GM23338 (cell line): Measurements from ENCODE around the gene PVALEF. TPM values are rescaled to one million over a fixed set of nuclear protein-coding genes. Genes with fewer than 3 reads are reported as not detected.

Experiments
- ATAC-seq: fragments of 200-7000 bp; cut with Tn5 transposase; 3 replicates; pipeline ENCODE4 v1.9.1; 2020
- DNase-seq: peaks from one replicate; pipeline ENCODE4 v3.0.0-alpha.2; 2015; ENCODE audit warnings: low spot score
- H2AFZ ChIP-seq: fragments of 200-600 bp; sonication (generic); 2 replicates; pipeline ENCODE4 v1.8.0; 2016; ENCODE audit warnings: antibody characterized with exemption, mild to moderate bottlenecking, moderate library complexity
- H3F3A ChIP-seq: fragments of 200-600 bp; sonication (generic); replicated peaks from 2 replicates; pipeline ENCODE4 v1.8.0; 2017; ENCODE audit warnings: antibody characterized with exemption, mixed run types, low read depth
- H3K27ac ChIP-seq: fragments of 200-600 bp; sonication (generic); 2 replicates; pipeline ENCODE4 v1.6.1; 2016; ENCODE audit warnings: low read depth
- H3K27me3 ChIP-seq: fragments of 200-600 bp; sonication (generic); 2 replicates; pipeline ENCODE4 v1.8.0; 2016; ENCODE audit warnings: mild to moderate bottlenecking, mixed run types, moderate library complexity; ENCODE audit not compliant: insufficient read depth
- H3K36me3 ChIP-seq: fragments of 200-600 bp; sonication (generic); 2 replicates; pipeline ENCODE4 v1.8.0; 2016; ENCODE audit warnings: mild to moderate bottlenecking; ENCODE audit not compliant: insufficient read depth
- H3K4me1 ChIP-seq: fragments of 200-600 bp; sonication (generic); 2 replicates; pipeline ENCODE4 v1.8.0; 2016; ENCODE audit warnings: mild to moderate bottlenecking, moderate library complexity; ENCODE audit not compliant: insufficient read depth
- H3K4me2 ChIP-seq: fragments of 200-600 bp; sonication (generic); 2 replicates; pipeline ENCODE4 v1.7.1; 2017; ENCODE audit warnings: mixed run types
- H3K4me3 ChIP-seq: fragments of 200-600 bp; sonication (generic); 2 replicates; pipeline ENCODE4 v1.6.1; 2016; ENCODE audit warnings: mixed run types
- H3K79me2 ChIP-seq: fragments of 200-600 bp; sonication (generic); replicated peaks from 2 replicates; pipeline ENCODE4 v1.8.0; 2017; ENCODE audit warnings: mild to moderate bottlenecking; ENCODE audit not compliant: insufficient read depth
- H3K9me2 ChIP-seq: fragments of 200-600 bp; sonication (generic); 2 replicates; pipeline ENCODE4 v1.8.0; 2017; ENCODE audit not compliant: insufficient read depth
- H4K20me1 ChIP-seq: fragments of 200-600 bp; sonication (generic); replicated peaks from 2 replicates; pipeline ENCODE4 v1.8.0; 2017; ENCODE audit warnings: mild to moderate bottlenecking; ENCODE audit not compliant: insufficient read depth
- H3K27ac Mint-ChIP-seq: 2 replicates; pipeline ENCODE4 v1.8.0; 2020; ENCODE audit warnings: inconsistent platforms, mild to moderate bottlenecking, moderate library complexity, mixed read lengths
- H3K27me3 Mint-ChIP-seq: 3 replicates; pipeline ENCODE4 v1.8.0; 2022; ENCODE audit warnings: low read depth, mild to moderate bottlenecking, moderate library complexity, mixed read lengths, inconsistent platforms; ENCODE audit not compliant: insufficient read depth, poor library complexity
- H3K36me3 Mint-ChIP-seq: 3 replicates; pipeline ENCODE4 v1.8.0; 2021; ENCODE audit warnings: low read depth, mild to moderate bottlenecking, inconsistent platforms, moderate library complexity, mixed read lengths
- H3K4me1 Mint-ChIP-seq: 3 replicates; pipeline ENCODE4 v1.8.0; 2020; ENCODE audit warnings: mild to moderate bottlenecking, inconsistent platforms, mixed read lengths
- H3K4me3 Mint-ChIP-seq: 3 replicates; pipeline ENCODE4 v1.8.0; 2021; ENCODE audit warnings: moderate library complexity, mild to moderate bottlenecking, inconsistent platforms, mixed read lengths
- H3K9me3 Mint-ChIP-seq: 3 replicates; pipeline ENCODE4 v1.8.0; 2020; ENCODE audit warnings: moderate library complexity, mild to moderate bottlenecking, inconsistent platforms, mixed read lengths
- EZH2 ChIP-seq: fragments of 200-600 bp; sonication (generic); IDR thresholded peaks from one replicate; pipeline ENCODE4 v1.8.0; 2017; ENCODE audit warnings: antibody characterized with exemption, mild to moderate bottlenecking, low read depth; ENCODE audit not compliant: unreplicated experiment
- JUNB ChIP-seq: IDR thresholded peaks from one replicate; pipeline ENCODE4 v1.6.1; 2016; ENCODE audit warnings: antibody characterized with exemption; ENCODE audit not compliant: unreplicated experiment
- POLR2AphosphoS5 ChIP-seq: IDR thresholded peaks from 2 replicates; pipeline ENCODE4 v1.6.1; 2016; ENCODE audit warnings: antibody characterized with exemption, low read depth
- REST ChIP-seq: IDR thresholded peaks from one replicate; pipeline ENCODE4 v1.6.1; 2018; ENCODE audit warnings: antibody characterized with exemption; ENCODE audit not compliant: unreplicated experiment
- STAT1 ChIP-seq: IDR thresholded peaks from one replicate; pipeline ENCODE4 v1.6.1; 2016; ENCODE audit warnings: antibody characterized with exemption; ENCODE audit not compliant: unreplicated experiment
- ZNF331 ChIP-seq: fragments of 250-450 bp; sonication (Bioruptor Pico); IDR thresholded peaks from 2 replicates; pipeline ENCODE4 v1.5.0; 2020; ENCODE audit warnings: low read depth, mild to moderate bottlenecking, moderate library complexity
- polyA plus RNA-seq: library from polyadenylated mRNA; unstranded; fragments of >200 nt; fragmentation: Nextera tagmentation; extraction: Ambion mirVana; gene quantifications from 2 replicates; pipeline ENCODE4 v1.2.1, GENCODE V29; 2016
- total RNA-seq: library from RNA; depleted of rRNA; stranded (reverse); fragments of >200 nt; shearing (Covaris generic); gene quantifications from 2 replicates; pipeline ENCODE4 v1.2.3, GENCODE V29; 2014
- TF ChIP-seq, protein P1 (sequence below): fragments of 250-450 bp; sonication (Bioruptor Pico); IDR thresholded peaks from 2 replicates; pipeline ENCODE4 v1.5.0; 2020; ENCODE audit warnings: mild to moderate bottlenecking, moderate library complexity
- TF ChIP-seq, protein P2 (sequence below), 2 experiments: fragments of 200-600 bp in 1 of 2; sonication (generic) in 1 of 2; conservative IDR thresholded peaks; 2 replicates each; pipeline versions ENCODE4 v1.5.1 to v1.6.1; 2016 to 2017; ENCODE audit warnings: antibody characterized with exemption in 2 of 2, low read depth in 2 of 2, mild to moderate bottlenecking in 2 of 2, moderate library complexity in 1 of 2

PVALEF gene
- total and polyA plus RNA-seq, 2 experiments from 2014 or later: not detected

- Mint-ChIP-seq H3K36me3 (peaks cover 12% of the 10 kb centered on the region; the same call in 2 of the 3 replicates), H3K4me3 (no peak overlapping the region), H3K9me3 (no peaks in the 10 kb centered on the region), H3K27ac (no peak overlapping the region), H3K27me3 (peaks cover 2% of the 10 kb centered on the region), H3K4me1 (no peaks in the 10 kb centered on the region)
- DNase-seq (no peak), ATAC-seq (no peak)
- H3F3A ChIP-seq: no peaks in the 10 kb centered on the region
- no peak overlapping the region for H3K4me3 ChIP-seq
- H4K20me1 ChIP-seq: no peaks in the 10 kb centered on the region
- no peaks in the 10 kb centered on the region for H3K79me2 ChIP-seq
- H3K27me3 ChIP-seq: no peaks in the 10 kb centered on the region
- no peaks in the 10 kb centered on the region for H3K4me1 ChIP-seq
- no peak for TF ChIP-seq STAT1
- TF ChIP-seq REST: no peak
- TF ChIP-seq EZH2: no peak
- no peak for TF ChIP-seq ZNF331 (CRISPR knock-in tag)
- TF ChIP-seq, protein P1, sequence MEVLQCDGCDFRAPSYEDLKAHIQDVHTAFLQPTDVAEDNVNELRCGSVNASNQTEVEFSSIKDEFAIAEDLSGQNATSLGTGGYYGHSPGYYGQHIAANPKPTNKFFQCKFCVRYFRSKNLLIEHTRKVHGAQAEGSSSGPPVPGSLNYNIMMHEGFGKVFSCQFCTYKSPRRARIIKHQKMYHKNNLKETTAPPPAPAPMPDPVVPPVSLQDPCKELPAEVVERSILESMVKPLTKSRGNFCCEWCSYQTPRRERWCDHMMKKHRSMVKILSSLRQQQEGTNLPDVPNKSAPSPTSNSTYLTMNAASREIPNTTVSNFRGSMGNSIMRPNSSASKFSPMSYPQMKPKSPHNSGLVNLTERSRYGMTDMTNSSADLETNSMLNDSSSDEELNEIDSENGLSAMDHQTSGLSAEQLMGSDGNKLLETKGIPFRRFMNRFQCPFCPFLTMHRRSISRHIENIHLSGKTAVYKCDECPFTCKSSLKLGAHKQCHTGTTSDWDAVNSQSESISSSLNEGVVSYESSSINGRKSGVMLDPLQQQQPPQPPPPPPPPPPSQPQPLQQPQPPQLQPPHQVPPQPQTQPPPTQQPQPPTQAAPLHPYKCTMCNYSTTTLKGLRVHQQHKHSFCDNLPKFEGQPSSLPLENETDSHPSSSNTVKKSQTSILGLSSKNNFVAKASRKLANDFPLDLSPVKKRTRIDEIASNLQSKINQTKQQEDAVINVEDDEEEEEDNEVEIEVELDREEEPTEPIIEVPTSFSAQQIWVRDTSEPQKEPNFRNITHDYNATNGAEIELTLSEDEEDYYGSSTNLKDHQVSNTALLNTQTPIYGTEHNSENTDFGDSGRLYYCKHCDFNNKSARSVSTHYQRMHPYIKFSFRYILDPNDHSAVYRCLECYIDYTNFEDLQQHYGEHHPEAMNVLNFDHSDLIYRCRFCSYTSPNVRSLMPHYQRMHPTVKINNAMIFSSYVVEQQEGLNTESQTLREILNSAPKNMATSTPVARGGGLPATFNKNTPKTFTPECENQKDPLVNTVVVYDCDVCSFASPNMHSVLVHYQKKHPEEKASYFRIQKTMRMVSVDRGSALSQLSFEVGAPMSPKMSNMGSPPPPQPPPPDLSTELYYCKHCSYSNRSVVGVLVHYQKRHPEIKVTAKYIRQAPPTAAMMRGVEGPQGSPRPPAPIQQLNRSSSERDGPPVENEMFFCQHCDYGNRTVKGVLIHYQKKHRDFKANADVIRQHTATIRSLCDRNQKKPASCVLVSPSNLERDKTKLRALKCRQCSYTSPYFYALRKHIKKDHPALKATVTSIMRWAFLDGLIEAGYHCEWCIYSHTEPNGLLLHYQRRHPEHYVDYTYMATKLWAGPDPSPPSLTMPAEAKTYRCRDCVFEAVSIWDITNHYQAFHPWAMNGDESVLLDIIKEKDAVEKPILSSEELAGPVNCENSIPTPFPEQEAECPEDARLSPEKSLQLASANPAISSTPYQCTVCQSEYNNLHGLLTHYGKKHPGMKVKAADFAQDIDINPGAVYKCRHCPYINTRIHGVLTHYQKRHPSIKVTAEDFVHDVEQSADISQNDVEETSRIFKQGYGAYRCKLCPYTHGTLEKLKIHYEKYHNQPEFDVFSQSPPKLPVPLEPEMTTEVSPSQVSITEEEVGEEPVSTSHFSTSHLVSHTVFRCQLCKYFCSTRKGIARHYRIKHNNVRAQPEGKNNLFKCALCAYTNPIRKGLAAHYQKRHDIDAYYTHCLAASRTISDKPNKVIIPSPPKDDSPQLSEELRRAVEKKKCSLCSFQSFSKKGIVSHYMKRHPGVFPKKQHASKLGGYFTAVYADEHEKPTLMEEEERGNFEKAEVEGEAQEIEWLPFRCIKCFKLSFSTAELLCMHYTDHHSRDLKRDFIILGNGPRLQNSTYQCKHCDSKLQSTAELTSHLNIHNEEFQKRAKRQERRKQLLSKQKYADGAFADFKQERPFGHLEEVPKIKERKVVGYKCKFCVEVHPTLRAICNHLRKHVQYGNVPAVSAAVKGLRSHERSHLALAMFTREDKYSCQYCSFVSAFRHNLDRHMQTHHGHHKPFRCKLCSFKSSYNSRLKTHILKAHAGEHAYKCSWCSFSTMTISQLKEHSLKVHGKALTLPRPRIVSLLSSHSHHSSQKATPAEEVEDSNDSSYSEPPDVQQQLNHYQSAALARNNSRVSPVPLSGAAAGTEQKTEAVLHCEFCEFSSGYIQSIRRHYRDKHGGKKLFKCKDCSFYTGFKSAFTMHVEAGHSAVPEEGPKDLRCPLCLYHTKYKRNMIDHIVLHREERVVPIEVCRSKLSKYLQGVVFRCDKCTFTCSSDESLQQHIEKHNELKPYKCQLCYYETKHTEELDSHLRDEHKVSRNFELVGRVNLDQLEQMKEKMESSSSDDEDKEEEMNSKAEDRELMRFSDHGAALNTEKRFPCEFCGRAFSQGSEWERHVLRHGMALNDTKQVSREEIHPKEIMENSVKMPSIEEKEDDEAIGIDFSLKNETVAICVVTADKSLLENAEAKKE (CRISPR knock-in tag): no peak
- TF ChIP-seq POLR2AphosphoS5: no peak
- TF ChIP-seq JUNB: no peak
- TF ChIP-seq, protein P2, sequence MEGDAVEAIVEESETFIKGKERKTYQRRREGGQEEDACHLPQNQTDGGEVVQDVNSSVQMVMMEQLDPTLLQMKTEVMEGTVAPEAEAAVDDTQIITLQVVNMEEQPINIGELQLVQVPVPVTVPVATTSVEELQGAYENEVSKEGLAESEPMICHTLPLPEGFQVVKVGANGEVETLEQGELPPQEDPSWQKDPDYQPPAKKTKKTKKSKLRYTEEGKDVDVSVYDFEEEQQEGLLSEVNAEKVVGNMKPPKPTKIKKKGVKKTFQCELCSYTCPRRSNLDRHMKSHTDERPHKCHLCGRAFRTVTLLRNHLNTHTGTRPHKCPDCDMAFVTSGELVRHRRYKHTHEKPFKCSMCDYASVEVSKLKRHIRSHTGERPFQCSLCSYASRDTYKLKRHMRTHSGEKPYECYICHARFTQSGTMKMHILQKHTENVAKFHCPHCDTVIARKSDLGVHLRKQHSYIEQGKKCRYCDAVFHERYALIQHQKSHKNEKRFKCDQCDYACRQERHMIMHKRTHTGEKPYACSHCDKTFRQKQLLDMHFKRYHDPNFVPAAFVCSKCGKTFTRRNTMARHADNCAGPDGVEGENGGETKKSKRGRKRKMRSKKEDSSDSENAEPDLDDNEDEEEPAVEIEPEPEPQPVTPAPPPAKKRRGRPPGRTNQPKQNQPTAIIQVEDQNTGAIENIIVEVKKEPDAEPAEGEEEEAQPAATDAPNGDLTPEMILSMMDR (conservative IDR thresholded peaks at IDR 0.05; ENCODE audit: low read depth in 2 of 2): no peak
- no peaks in the 10 kb centered on the region for H3K9me2 ChIP-seq
- H3K36me3 ChIP-seq: no peaks in the 10 kb centered on the region; the same call in 1 of the 2 replicates
- no peak overlapping the region for H2AFZ ChIP-seq
- no peak overlapping the region for H3K4me2 ChIP-seq
- no peak overlapping the region for H3K27ac ChIP-seq
Measured at GRCh38 chr17:81196505-81197408, 31.4 kb downstream of the PVALEF start.
